GM15510 (cell line): ENCODE data around the gene VWF.

Experiments
- POLR2A ChIP-seq: IDR thresholded peaks from 3 replicates; pipeline ENCODE4 v1.6.1; 2011; ENCODE audit warnings: borderline replicate concordance; ENCODE audit not compliant: insufficient read length; ENCODE audit errors: extremely low read depth

The VWF gene

GRCh38 chr12:5900076-5900475 lies 224.4 kb downstream of the VWF start:
- TF ChIP-seq POLR2A = no peak

DNA sequence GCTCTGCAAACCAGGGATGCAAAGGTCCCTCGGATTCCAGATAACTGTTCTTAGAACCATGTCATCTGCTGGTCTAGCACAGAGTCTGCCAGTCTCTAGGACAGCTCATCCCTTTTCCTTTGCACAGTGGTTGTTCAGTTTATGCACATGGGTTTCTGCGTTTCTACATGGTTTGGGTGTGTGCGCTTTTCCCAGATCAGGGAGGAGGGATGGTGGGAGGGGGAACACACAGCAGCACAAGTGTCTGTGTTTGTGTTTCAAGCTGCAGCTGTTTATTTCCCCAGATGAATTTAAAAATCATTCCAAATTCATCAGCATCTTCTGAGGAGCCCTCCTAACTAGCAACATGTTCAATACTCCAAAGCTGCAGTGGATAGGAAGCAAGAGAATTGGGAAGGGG lies 224.8 kb downstream of the VWF start:
- TF ChIP-seq POLR2A = no peak

- TF ChIP-seq POLR2A = no peak
These were observed 225.6 kb downstream of the VWF start for GRCh38 chr12:5898874-5899273.
